HG03039 (cell line): ENCODE results near the gene LRRC71.

ENCODE experiments used
- ATAC-seq: cut with Tn5 transposase; IDR thresholded peaks from one replicate; pipeline ENCODE4 v1.9.1; 2021; ENCODE audit warnings: mild to moderate bottlenecking, moderate library complexity; ENCODE audit not compliant: unreplicated experiment

Gene LRRC71

DNA sequence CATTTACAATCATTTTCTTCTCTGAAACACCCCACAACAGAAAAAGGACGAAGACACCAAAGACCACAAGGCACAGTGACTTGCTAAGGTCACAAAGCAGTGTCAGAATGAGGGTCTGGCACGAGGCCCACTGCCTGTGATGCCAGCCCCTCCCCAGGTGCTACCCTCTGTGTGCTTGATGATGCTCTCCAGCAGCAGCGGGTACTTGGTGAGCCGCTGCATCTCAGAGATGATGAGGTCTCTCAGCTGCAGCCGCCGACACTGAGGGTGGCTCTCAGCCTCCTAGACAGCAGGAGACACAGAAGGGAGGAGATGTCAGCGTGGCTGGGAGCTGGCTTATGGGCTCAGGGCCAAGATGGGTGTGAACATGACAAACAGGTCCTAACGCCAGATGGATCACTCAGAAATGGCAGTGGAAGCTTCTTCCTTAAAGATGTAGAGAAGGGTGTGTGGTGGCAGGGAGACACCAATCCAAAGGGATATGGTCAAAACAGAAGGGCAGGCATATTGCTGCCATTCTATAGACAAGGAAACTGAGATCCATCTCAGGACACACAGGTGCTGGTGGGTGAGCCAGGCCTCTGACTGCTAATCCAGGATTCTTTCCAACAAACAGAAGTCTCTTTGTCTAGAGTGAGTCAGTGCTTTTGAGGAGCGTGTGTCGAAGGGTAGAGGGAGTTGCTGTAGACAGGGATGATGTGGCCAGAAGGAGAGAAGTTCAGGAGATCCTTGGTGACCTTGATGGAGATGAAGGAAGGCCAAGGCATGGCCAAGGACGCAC lies 25.6 kb downstream of the LRRC71 start:
- no peak for ATAC-seq

DNA sequence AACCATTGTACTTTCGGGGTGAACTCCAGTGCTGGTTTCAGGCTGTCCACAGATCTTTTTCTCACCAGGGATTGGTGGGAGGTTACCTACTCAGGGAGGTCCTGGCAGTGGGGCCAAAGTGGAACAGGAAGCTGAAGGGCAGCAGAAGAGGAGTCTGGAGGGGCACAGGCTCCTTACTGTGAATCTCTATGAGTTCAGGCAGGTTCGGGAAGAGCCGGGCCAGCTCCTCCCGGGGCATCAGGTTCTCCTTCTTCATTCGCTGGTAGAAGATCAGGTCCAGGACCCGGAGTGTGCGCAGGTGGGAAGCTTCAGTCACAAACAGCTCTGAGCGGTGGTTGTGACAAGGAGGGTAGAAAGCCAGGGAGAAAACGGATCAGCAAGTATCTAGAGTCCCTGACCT lies 26.7 kb downstream of the LRRC71 start:
- ATAC-seq = no peak

DNA sequence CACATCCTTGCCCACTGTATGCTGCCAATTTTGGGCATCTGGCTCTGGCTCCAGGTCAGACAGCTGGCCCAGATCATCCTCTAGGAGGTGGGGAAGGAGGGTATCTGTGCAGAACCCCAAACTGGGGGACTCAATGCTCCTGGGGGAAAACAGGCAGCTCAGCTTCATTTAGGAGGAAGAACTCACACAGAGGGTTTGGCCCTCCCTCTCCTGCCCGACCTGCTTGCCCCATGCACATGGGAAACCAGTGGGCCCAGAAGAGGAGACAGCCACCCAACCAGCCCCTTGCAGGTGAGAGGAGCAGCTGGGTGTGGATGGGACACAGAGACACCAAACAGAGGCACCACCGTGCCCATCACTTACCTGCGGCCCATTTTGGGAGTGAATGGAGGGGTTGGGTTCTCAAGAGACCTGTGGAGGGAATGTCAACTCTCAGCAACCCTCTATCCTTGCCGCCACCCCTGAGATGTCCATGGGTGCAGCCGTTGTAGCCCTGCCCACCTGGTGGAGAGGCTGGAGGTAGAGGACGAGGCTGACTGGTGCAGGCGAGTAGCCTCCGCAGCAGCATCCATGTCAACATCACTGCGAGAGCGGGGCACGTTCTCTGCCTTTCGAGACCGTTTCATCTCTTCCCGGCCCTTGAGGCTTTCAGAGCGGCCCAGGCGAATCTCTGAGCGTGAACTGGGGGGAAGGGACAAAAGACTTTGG lies 27.5 kb downstream of the LRRC71 start:
- no peak for ATAC-seq

- ATAC-seq = no peak
These were observed 28.3 kb downstream of the LRRC71 start for GRCh38 chr1:156948708-156949107.

DNA sequence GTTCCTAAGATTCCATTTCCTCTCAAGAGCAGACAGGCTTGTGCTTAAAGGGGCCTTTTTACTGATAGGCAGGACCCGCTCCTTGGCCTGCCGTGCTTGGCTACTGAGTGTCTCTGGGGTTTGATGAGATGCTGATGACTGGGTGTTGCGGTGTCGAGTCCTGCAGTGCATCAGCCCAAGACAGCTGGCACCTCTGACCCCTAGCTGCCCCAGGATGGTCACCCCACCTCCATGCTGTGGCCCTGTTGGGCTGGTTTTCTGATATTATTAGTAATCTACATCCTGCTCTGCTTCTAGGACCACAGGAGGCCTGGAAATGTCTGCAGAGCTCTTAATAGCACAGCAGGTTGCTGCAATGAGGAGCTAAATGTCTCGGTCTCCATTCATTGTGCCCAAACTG lies 28.7 kb downstream of the LRRC71 start:
- ATAC-seq = no peak

GRCh38 chr1:156951371-156951770 lies 30.9 kb downstream of the LRRC71 start:
- ATAC-seq = no peak

GRCh38 chr1:156953571-156953970 lies 33.1 kb downstream of the LRRC71 start:
- no peak for ATAC-seq

DNA sequence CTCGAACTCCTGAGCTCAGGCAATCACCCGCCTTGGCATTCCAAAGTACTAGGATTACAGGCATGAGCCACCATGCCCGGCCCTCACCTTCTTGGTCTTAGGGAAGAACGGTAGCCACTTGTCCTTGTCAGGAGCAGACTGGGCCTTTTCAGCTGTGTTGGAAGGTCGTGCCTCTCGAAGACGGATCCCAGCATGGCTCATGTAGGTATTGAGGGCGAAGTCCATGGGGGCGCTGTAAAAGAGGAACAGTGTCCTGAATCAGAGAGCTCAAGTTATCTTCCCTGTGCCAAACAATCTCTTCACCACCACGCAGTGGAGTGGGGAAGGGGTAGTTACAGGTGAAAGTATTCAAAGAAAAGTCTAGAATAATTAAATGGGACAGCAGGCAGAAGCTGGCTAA lies 35.9 kb downstream of the LRRC71 start:
- ATAC-seq = no peak

DNA sequence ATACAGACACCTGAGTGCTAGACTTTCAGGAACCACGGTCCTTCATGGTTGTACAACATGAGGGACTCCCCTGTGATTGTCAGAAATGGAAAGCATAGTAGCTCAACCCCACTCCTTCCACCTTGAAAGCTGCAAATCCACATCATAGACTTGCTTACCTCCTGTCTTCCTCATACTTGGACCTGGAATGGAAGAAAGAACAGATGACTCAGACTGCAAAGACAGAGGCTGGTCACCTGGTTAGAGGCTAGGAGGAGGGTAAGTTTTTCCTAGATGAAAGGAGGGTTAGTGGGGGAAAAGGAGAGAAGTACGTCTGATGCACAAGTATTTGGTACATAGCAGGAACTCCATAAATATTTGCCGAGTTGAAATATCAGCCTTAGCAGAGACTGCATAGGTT lies 37.2 kb downstream of the LRRC71 start:
- ATAC-seq = no peak

- no peak for ATAC-seq
These were observed 37.8 kb downstream of the LRRC71 start for GRCh38 chr1:156958247-156958714.

DNA sequence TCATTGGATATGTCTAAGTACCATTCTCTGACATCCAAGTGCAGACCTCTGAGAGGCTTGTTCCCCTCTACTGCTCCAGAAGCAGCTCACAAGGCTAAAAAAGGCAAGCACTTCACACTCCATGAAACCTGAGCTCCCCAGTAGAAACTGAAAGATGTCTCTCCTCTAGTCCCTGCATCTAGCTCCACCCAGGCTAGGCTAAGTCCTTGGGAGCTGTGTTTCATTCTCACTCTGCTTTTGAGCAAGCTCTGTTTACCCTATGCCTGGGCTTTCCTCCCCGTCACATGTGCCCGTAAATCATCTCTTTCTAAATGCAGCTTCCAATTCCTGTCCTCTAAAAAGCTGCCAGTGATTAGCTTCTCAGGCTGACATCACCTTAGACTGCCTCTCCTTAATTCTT lies 39.0 kb downstream of the LRRC71 start:
- no peak for ATAC-seq

DNA sequence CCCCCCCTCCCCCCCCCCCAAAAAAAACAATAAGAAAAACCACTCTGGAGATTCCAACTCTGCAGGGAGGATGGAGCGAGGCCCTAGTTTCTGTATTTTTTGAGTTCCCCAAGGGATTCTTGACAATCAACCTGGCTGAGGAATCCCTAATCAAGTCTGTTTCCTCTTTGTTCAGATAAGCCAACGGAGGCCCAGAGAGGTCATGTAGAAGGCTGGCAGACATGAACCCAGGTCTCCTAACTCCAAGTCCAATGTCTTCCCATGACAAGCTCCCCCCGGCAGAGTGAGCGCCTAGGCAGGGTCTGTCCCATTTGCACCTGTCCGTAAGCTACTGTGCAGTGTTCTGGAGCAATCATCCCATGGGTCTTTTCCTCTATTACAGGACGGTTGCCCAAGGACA lies 39.5 kb downstream of the LRRC71 start:
- no peak for ATAC-seq

- ATAC-seq = no peak
These were observed 41.3 kb downstream of the LRRC71 start for GRCh38 chr1:156961709-156962108.

DNA sequence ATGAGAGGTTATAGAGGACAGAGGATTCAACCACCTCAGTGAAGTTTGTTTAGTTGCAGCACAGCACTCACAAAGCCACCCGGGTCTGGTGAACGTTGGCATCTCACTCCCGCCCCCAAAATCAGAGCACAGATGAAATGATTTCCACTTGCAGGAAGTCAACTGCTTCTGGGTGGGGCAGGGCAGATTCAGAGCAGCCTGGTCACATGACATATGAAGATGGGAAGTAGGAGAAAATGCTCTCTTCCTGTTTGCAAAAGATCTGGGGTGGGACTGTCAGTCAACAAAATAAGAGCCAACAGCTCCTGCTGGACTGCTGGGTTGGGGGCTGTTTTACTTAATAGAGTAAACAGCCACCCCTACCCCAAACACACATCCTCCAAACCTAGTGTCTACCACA lies 43.2 kb downstream of the LRRC71 start:
- ATAC-seq = no peak

DNA sequence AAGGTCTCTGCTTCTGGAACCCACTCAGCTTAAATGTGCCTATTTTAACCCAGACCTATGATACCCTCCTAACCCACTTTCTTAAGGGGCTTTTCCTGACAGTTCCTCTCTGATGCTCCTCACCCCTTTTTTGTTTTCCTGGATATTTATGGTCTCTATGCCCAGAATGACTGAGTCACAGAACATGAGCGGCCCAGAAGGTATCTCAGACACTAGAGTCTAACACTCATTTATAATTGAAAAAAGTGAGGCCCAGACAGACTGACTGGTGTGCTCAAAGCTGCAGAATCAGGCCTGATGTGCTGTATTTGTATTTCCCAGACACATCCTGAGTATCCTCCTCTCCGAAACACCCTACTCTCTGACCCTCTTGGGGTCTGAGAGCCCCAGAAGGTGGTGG lies 44.0 kb downstream of the LRRC71 start:
- no peak for ATAC-seq

DNA sequence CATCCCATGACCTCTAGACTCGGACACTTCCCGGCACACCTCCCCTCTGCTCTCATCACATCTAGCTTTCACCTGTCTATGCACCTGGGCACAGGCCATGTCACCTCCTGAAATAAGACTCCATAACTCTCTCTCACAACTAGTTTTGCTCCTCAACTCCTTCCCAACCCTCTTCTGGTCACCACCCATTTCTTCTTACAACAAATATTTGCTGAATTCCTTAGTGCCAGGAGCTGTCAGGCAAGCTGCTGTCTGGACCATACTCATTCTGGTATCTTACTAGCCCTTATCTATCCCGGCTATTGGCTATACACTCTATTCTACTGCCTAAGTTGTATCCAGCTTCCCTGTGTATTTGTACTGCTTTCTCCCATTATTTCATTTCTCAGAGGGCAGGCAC lies 49.1 kb downstream of the LRRC71 start:
- ATAC-seq = no peak

GRCh38 chr1:156970017-156970416 lies 49.6 kb downstream of the LRRC71 start:
- no peak for ATAC-seq

GRCh38 chr1:156973417-156973816 lies 53.0 kb downstream of the LRRC71 start:
- no peak for ATAC-seq

- ATAC-seq = no peak
These were observed 54.7 kb downstream of the LRRC71 start for GRCh38 chr1:156975084-156975483.

DNA sequence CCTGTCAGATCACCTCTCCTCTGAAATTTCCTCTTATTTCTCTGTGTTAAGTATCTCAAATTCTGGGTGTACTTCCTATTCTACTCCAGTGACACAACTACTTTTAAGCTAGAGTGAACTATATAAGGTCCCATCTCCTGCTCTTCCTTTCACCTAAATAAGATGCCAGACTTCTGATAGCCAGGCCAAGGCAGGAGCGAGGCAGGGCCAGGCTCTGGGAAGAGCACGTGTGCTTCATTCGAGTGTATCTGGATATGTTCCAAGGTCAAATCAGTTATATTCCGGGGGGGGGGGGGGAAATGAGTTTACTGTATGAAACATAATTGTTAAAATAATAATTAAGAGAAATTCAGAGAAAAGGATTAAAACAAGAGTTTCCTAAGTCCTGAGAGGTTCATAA lies 60.1 kb downstream of the LRRC71 start:
- ATAC-seq = no peak
